COR-L47 (cell line): ENCODE data around the gene NLGN1.
A peak's percentile ranks its signal among the peaks of the same experiment; 100 is the strongest.

ENCODE experiments used
- DNase-seq: peaks from one replicate; lab custom pipeline; 2025; lab: John Stamatoyannopoulos, UW

NLGN1 gene

DNA sequence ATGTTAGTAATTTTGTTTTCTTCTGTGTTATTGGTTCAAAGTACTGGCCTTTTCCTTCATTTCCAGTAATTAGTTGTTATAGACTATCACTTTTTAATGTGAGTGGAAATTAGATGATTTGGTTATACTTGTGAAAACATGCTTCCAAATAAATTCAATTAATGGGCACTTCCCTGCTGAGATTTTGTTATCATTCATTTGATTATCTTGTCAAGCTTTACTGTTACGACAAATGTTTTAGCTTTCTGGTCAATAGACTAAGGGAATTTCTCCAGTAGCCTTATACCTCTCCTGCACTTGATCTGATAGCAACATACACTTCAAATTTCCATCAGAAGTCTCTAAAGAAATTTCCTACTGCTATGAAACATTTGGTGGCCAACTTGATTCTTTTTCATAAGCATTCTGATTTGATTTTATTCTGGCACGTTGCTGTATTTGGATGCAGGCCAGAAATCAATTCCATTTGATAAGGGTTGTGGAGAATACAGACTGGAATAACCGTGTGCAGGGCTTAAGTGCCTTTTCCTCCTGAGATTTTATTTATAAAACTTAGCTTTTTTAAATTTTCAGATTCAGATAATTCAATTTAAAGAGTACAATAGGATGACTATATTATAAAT, 887.8 kb downstream of the NLGN1 start:
- DNase-seq, result no peak

DNA sequence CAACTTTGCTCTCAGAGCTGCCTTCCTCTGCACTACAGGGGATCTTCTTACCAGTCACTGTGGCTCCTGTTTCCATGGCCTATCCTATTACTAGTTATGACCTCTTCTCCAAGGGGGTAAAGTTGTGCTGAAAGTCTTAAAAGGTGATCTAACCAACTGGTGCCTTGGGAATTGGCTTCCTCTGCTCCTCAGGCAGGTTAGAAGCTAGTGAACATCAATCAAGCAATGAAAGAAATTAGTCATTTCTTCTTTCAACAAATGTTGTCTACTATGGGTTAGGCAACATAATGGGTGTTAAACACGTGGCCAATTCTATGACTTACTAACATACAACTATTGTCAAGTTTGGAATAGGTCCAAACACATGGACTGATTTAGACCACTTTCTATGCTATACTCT, 890.2 kb downstream of the NLGN1 start:
- no peak for DNase-seq

DNA sequence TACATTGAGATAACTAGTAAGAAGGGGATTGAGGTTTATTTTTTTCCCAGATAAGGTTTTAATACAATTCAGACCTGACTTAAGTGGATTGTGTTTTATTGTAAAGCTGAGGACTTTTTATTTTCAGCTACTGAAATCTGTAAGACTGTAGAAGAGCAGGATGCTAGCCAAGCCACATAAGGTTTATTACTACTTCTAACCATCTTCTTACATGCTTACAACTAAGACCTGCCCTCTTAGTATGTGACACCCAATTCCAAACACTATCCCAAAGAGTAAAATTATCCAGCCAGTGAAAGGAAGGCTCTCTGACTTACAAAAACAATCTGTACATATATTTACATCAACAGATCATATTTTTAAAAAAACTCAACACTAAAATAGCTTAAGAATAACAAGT, 897.1 kb downstream of the NLGN1 start:
- DNase-seq, result no peak

DNA sequence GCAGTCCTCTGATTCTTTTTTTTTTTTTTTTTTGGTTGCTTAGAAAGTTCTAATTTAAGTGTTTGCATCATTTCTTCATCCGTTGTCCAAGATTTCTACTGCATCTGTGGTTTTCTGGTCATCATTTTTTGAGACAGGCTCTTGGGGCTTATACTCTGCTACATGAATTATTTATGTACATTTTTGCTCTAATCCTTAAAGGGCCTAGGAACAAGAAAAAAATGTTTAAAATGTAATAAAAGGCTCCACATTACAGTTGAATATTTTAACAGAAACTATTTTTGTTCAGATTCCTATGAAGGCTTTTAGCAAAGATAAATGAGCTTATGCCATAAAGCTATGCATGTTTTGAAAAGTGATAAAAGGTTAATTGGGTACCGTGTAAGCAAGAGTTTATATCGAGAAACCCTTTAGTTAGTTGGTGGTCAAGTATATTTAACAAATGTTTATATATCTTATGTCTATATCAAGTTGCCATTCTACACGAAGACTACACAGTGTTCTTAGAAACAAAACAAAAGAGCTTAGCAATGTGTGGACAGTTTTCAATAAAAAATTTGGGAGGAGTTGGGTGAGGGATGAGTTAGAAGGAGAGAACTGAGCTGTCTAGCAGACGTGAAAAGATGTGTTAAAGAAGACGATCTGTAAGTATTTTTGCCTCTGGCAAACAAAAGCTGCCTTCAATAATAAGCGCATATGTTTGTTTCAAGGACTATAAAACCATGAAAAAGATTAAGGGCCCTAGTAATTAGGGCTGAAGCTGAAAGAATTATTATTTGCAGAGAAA, 898.0 kb downstream of the NLGN1 start:
- no peak for DNase-seq

DNA sequence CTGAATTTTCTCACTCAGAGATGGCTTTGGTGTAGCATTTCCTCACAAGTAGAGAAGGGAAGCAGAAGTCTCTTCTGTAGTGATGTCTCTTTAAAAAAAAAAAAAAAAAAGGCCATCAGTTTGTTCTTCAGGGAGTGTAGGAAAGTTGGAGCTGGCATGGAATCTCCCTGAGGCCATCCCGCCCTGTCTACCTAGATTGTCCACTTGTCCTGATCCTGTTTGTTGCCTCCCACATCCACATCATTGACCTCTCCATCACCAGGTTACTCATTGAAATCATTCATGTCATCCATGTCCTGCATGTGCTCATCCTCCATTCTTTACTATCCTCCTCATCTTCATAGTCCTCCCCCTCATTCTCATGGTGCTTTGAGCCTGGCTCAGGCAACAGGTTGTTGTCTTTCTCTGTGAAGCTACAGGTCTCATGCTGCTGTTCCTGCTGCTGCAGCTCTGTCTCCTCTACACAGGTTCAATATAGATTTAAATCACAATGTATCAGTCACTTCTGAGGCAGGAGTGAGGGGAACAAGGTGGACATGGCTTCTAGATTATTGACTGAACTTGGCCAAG, 905.3 kb downstream of the NLGN1 start:
- no peak for DNase-seq

DNA sequence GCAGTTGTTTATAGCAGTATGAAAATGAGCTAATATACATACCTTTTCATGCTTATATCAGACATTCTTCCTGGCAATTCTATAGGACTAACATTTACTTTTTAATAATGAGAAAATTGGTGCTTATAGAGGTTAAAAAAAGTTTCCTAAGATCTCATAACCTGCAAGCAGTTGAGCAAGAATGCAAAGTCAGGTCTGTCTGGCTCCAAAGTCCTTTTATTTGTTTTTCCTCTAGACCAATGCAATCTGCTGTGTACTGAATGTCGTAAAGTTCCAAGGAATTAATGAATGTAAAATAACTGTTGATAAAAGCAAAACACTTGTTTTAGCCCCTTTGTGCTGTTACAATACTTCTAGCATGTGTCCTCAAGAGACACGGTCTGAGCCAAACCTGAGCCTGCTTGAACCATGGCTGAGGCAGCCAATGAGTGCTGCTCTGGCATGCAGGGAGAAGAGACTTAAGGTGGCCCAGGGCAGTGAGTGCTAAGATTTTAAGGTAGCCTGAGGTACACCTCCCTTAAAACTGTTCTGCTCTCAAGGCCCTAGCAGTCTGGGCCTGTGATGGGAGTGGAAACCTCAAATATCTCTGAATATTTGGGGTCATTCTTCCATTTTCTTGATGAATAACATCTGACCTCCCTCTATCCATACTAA, 906.5 kb downstream of the NLGN1 start:
- no peak for DNase-seq

DNA sequence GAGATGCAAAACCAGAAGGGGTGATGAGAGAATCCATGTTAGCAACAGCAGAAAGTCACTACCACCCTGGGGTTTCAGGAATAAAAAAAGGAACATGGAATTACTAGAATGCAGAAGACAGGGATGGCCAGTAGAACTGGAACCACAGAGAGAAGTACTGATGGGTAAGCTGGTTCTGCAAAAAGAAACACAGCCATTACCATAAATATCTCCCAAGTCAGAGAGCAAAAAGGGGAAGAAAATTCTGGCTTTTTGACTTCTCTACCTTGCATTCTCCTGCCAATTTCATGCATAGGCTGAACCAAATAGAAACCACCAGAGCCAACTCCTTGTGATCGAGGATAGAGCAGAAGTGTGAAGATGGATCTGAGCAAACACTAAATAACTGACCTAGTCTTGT, 911.2 kb downstream of the NLGN1 start:
- no peak for DNase-seq

DNA sequence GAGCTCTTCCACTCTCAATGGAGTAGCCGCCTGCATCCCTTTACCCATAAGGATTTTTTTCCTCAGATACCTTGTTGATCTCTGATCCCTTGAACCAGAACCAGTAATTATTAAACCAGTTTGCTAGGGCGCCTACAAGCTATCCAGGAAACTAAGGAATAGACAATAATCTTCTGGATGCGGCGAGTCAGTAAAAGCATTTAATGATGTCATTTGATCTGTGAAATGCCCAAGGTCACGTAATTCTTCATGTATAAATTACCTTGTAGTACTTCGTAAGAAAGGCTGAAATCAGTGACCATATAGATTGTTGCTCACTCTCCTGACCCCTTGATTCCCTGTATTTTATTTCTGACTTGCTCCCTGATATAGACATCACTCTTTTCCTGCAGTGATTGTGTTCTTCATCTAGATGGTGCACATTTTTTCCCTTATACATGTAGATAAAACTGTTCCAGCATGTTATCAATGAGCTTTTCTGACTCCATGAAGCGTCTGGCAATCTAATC, 913.0 kb downstream of the NLGN1 start:
- no peak for DNase-seq

DNA sequence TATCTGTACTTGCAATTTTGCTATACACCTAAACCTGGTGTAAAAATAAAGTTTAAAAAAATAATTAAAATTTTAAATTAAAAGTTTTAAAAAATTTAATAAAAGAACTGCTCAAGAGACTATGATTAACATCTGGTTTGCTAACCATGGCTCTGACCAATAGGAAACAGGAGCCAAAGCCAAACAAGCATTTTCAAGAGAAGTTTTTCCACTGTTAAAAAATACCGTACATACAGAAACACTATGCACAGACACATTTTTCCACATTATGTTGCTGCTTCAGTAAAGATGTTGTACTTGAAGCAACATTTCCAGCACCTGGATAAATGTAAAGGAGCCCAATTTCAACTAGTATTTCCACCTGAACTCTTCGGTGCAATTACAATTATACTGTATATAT, 917.7 kb downstream of the NLGN1 start:
- no peak for DNase-seq

DNA sequence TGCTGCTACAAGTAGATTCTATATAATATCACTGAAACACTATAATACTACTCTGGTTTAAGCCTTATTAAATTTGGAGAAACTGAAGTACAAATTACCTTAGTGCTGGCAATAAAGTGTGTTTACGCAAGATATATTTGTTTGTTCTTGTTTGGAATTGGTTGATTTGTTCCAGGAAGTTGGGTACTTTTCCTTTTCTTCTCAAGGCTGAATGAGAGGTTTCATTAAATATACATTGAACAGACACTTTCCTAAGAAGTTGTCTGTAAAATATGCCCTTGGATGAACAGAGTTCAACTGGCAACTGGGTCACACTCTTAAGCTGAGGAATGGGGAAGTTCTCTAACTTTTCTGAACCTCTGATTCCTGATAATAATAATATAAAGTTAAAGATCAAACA, 919.5 kb downstream of the NLGN1 start:
- DNase-seq, result no peak

DNA sequence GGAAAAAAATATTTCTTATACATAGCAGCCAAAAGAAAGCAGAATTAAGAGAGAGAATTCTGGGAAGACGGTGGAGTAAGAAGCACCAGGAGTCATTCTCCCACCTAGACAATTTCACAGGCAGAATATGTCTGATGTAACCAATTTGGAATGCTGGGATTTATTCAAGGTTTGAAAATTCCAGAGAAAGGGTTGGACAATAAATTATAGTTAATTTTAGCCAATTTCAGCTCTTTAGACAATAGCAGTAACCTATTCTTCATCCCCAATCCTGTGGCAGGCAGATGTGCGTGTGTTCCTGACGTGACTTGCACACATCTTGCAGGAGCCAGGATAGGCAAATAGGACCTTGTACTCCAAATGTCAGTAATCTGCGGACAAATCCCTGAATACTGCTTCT, 920.6 kb downstream of the NLGN1 start:
- no peak for DNase-seq

DNA sequence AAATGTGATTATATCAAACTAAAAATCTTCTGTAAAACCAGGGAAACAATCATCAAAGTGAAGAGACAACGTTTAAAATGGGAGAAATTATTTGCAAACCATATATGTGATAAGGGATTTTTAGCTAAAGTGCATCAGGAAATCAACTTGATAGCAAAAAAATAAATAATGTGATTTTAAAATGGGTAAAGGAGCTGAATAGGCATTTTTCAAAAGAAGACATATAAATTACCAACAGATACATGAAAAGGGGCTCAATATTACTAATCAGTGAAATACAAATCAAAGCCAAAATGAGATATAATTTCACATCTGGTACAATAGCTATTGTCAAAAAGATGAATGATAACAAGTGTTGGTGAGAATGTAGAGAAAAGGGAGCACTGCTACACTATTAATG, 924.0 kb downstream of the NLGN1 start:
- DNase-seq, result no peak

DNA sequence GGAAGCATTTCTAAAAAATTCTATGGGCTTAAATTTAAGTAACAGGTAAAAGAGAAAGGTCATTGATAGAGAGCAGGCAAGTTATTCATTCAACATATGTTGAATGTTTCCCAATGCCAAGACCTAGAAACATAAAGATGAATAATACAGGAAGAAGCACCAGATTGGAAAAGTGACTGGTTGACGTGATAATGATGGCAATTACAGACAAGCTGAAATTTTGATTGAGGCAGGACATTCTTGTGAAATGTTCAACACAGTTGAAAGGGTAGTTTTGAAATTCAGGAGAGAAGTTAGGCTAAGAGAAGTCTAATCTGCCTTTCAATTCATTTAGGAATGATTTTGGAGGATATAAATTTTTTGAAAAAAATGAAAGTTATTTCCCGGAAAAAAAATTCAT, 925.2 kb downstream of the NLGN1 start:
- no peak for DNase-seq

DNA sequence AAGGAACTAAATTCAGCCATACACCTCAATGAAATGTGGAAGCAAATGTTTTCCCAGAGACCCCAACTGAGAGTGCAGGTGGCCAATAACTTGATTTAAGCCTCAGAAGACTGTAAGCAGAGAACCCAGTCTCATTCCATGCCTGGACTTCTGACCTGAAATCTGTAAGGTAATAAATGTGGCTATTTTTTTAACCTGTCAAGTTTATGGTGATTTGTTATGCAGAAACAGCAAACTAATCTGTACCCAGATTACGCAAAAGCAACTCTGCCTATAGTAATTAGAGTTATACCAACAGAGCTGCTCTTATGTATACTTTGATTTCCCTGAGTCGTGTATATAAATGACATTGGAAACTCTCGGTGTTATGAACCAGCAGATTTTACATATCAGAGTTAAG, 927.6 kb downstream of the NLGN1 start:
- no peak for DNase-seq

DNA sequence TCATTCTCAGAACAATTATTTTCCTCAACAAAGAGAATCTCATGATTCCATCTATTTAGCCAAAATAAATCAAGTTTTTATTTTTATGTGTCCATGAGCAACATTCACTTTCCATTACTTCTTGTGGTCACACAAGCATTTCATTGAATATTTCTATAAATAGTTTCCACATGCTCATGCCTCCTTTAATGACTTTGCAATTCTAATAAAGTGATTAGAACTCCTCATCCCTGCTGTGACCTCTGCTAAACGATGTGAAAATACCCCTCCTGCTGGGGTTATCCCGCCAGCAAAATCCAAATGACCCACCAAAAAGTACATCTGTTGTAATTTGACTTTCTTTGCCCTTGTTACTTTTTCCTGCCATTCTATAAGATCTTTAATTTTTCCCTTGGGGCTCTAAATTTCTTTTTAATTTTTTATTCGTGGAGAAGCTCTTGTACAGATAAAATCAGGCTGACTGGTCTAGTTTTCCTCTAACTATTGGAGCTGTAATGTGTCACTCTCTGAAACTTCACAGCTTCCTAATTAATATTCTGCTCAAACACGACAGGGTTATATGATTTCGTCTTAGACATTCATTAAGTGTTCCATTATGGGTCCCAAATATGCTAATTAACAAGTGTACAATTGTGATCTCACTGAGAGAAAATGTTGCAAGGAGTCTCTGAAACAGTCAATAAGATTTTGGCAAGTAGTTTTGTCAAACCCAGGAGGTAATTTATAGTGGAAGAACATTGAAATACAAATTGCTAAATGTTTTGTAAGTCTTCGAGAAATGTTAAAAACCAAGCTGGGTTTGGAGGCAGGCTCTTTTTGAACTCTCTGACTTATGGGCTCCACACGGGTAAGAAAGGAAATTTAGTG, 928.5 kb downstream of the NLGN1 start:
- no peak for DNase-seq

DNA sequence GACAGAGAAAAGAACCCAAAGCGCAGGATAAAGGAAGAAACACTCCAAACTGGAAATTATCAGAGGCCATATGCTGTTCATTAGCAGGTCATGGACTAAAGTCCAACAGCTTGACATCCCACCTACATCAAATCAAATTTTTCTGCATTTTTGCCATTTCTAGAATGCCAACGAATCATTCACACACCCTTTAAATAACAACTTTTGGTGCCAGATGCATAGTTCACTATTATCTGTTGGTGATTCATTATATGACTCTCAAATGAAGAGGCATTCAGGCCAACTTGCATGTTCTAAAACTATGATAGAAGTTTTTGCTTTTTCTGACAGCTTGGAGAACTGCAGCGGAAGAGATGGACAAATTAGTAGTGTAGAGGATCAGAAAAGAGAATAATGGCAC, 931.8 kb downstream of the NLGN1 start:
- DNase-seq, result no peak

DNA sequence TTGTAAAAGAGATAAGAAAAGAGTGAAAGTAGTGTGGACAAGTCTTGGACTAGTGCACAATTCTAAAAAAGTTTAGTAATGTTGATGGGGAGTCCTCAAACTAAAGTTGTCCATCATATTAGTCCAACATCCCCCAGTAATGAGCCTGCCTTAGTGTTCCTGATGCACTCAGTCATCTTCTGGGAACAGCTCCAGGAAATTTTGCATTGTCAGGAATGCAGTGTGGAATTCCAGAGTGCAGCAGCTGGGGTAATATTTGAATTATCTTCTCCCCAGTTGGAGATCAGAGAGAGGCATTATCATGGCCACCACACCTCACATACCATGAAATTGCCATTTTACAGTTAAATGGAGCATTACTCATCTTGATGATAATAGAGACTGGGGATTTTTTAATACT, 932.8 kb downstream of the NLGN1 start:
- peak; percentile 34 for DNase-seq

DNA sequence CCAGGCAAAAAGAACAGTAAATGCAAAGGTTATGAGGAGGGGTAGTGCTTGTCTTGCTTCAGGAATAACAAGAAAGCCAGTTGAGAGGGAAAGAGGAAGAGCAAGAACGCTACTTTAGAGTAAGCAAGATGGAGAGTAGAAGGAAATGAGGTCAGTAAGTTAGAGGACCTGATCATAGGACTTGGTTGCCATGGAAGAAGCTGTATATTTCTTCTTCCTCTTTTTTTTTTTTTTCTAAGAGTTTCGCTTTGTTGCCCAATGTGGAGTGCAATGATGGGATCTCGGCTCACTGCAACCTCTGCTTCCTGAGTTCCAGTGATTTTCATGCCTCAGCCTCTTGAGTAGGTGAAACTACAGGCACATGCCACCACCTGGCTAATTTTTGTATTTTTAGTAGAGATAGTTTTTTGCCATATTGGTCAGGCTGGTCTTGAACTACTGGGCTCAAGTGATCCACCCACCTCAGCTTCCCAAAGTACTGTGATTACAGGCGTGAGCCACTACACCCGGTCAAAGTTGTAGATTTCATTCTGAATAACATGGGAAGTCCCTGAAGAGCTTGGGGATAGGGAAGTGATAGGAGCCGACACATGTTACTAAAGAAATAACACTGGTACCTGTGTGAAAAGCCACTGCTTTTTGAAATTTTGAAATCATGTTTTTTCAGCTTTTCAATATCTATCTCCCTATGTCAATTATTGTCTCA, 933.7 kb downstream of the NLGN1 start:
- no peak for DNase-seq

DNA sequence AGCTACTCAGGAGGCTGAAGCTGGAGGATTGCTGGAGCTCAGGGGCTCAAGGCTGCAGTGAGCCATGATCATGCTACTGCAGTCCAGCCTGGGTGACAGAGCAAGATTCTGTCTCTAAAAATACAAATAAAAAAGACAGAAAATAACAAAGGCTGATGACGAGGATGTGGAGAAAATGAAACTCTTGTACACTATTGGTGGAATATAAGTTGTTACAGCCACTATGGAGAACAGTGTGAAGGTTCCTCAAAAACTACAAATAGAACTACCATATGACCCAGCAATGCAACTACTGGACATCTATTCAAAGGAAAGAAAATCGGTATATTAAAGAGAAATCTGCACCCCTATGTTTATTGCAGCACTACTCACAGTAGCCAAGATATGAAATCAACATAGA, 934.8 kb downstream of the NLGN1 start:
- no peak for DNase-seq

DNA sequence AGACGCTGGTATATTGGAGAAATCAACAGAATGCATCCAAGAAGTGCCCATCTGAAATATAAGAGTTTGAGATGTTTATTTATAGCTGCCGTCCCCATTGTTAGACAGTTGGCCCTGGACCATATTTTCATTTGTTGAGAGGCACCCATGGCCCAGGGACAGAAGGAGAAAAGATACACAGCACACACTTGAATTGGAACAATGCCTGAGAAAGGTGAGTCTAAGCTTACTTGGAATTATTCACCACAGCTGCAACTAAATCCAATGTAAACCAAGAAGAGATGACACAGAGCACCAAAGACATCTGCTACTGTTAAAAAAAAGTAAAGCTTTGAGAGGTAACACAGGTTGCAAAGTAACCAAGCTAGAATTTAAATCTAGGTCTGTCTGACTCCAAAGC, 936.1 kb downstream of the NLGN1 start:
- peak; percentile 16 for DNase-seq

DNA sequence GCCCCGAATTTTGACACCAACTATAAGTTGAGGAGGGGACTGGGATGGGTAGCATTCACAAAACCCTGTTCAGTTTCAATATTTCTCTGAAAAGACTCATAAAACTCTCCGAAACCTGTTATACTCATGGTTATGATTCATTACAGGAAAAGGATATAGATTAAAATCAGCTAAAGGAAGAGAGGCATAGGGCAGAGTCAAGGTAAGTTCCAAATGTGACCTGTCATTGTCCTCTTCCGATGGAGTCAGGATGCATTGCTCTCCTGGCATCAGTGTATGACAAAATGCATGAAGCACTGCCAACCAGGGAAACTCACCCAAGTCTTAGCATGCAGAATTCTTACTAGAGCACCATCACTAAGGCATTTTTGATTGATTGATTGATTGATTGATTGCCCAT, 936.6 kb downstream of the NLGN1 start:
- no peak for DNase-seq
